GM12873 (cell line): ENCODE data around the gene TEAD3.

Experiments
- TF ChIP-seq, protein P1 (sequence below): IDR thresholded peaks from 2 replicates; pipeline ENCODE4 v1.5.1; 2012; ENCODE audit warnings: low read depth, mild to moderate bottlenecking, moderate library complexity, low read length, control low read depth; ENCODE audit not compliant: insufficient read depth; ENCODE audit errors: missing control alignments

Gene TEAD3

DNA sequence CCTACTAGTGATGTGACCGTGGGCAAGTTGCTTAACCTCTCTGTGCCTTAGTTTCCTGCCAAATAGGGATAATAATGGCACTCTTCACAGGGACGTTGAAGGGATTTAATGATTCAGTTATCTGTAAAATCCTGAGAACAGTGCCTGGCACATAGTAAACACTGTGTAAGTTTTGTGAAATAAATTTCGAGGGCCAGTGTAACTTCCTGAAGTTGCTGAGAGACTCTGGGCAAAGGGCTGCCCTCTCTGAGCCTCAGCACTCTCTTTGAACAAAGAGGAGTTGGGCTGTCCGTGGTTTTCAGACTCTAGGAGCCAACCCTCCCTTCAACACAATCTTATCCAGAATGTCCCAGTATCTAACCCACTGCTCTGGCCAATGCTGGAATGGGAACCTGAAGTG is 2.5 kb upstream of the TEAD3 start:
- TF ChIP-seq, protein P1, sequence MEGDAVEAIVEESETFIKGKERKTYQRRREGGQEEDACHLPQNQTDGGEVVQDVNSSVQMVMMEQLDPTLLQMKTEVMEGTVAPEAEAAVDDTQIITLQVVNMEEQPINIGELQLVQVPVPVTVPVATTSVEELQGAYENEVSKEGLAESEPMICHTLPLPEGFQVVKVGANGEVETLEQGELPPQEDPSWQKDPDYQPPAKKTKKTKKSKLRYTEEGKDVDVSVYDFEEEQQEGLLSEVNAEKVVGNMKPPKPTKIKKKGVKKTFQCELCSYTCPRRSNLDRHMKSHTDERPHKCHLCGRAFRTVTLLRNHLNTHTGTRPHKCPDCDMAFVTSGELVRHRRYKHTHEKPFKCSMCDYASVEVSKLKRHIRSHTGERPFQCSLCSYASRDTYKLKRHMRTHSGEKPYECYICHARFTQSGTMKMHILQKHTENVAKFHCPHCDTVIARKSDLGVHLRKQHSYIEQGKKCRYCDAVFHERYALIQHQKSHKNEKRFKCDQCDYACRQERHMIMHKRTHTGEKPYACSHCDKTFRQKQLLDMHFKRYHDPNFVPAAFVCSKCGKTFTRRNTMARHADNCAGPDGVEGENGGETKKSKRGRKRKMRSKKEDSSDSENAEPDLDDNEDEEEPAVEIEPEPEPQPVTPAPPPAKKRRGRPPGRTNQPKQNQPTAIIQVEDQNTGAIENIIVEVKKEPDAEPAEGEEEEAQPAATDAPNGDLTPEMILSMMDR: no peak

- TF ChIP-seq, protein P1: no peak
Measured at GRCh38 chr6:35498422-35499067, 1.7 kb upstream of the TEAD3 start.

GRCh38 chr6:35497571-35498421 is 917 bp upstream of the TEAD3 start:
- TF ChIP-seq, protein P1: no peak

DNA sequence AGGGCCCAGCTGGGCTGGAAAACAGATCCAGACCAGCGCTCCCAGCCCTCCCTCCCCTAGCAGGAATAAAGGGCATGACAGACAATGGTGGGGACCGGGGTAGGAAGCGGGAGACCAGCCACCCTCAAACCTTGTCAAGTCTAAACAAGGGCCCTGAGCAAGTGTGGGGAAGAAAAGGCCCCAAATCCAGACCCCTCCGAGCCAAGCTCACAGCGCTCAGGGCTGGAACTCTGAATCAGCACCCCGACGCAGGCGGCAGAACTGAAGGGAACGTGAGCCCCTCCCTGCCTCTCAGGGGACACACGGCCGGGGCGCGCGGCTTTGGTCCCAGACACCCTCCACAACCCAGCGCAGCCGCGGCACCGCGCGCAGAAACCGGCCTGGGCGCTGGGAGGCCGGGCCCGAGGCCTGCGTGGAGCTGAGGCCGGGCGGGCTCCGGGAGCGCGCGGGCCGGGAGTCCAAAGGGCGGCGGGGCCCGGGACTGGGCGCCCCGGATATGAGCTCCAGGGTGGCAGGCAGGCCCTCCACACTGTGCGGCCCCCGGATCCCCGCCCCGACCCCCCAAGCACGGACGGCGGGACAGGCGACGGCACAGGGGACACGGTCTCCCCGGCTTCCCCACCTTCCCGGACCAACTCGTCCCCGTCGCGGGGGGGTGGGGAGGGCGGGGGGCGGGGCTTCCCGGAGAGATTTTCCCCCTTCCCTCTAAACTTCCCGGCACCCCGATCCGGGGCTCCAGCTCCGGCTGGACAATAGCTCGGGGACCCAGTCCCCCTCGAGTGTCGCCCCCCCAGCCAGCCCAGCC is 641 bp downstream of the TEAD3 start:
- TF ChIP-seq, protein P1: no peak

DNA sequence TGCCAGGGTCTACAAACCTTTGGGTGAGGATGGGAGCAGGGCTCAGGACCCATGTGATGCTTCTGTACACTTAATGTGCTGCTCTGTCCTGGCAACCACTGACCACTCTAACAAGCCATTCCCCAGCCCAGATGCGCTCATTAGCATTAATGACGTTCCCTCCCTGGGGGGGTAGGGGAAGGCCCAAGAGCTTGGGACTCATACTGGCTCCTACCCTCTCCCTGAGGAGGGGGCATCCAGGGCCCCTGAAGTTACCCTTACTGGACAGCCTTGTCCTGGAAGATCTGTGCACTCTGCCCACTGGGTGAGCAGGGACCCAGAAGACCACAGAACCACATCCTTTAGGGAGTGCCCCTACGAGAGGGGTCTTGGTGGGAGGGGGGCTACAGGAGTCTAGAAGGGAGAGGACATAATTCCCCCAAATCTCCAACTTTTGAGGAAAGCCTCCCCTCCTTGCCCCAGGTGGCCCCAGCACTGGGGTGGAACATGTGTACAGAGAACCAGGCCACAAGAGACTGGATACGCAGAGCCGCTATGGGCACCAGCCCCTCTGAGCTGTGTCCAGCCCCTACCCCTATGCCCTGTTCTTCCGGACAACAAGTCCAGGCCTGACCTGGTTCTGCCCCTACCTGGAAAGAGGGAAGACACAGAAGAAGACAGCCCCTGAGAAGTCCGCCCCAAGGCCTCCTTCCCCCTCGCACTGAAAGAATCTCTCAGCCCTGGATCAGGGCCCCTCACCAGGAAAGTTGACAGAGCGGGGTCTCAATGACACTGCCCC is 1.4 kb downstream of the TEAD3 start:
- TF ChIP-seq, protein P1: no peak

GRCh38 chr6:35494161-35494563 is 2.7 kb downstream of the TEAD3 start:
- TF ChIP-seq, protein P1: no peak
